SK-N-SH (cell line): ENCODE results near the gene PTPRC.

ENCODE experiments used
- EZH2phosphoT487 ChIP-seq: fragments of 200-600 bp; sonication (generic); IDR thresholded peaks from 2 replicates; pipeline ENCODE4 v1.6.1; 2017; ENCODE audit warnings: low read depth, mixed run types, mild to moderate bottlenecking, antibody characterized with exemption, moderate library complexity, borderline replicate concordance
- FOXJ3 ChIP-seq: sonication (generic); formaldehyde crosslinking; IDR thresholded peaks from 2 replicates; pipeline ENCODE4 v1.5.1; 2020; ENCODE audit warnings: mild to moderate bottlenecking, missing genetic modification reagents
- GABPA ChIP-seq: IDR thresholded peaks from 2 replicates; pipeline ENCODE4 v1.4.0; 2012; ENCODE audit warnings: low read depth, mild to moderate bottlenecking
- RCOR1 ChIP-seq: fragments of 150-350 bp; IDR thresholded peaks from 2 replicates; pipeline ENCODE4 v1.6.1; 2017; ENCODE audit warnings: antibody characterized with exemption, low read length
- RXRA ChIP-seq: IDR thresholded peaks from 2 replicates; pipeline ENCODE4 v1.4.0; 2012; ENCODE audit warnings: low read depth, mild to moderate bottlenecking, borderline replicate concordance
- SIN3A ChIP-seq: IDR thresholded peaks from 2 replicates; pipeline ENCODE4 v1.6.1; 2012; ENCODE audit warnings: low read depth, mild to moderate bottlenecking, low read length, moderate library complexity, borderline replicate concordance
- TF ChIP-seq, protein P1 (sequence below): fragments of 200-600 bp; sonication (generic); IDR thresholded peaks from 2 replicates; pipeline ENCODE4 v1.6.1; 2017; ENCODE audit warnings: antibody characterized with exemption, mild to moderate bottlenecking, moderate library complexity
- TF ChIP-seq, protein P2 (sequence below): IDR thresholded peaks from 2 replicates; pipeline ENCODE4 v1.4.0; 2012; ENCODE audit warnings: low read depth
- TF ChIP-seq, protein P3 (sequence below): IDR thresholded peaks from 2 replicates; pipeline ENCODE4; 2012

DNA sequence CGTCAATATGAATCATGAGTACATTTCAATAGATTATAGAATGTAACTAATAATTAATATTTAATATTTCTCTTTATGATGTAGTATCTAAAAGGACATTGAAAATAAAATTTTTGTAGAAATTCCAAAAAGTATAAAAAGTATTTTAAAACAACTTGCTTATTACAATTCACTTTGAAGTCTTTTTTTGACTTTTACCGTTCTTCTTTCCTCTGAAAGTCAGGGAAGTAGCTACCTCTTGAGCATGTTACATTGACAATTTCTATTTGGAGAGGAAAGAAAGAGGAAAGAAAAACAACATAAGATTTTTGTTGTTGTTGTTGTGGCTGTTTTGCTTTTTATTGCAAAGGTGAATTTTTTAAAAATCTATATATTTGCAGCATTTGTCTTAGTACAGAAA, 1.3 kb downstream of the PTPRC start:
- TF ChIP-seq, protein P1, sequence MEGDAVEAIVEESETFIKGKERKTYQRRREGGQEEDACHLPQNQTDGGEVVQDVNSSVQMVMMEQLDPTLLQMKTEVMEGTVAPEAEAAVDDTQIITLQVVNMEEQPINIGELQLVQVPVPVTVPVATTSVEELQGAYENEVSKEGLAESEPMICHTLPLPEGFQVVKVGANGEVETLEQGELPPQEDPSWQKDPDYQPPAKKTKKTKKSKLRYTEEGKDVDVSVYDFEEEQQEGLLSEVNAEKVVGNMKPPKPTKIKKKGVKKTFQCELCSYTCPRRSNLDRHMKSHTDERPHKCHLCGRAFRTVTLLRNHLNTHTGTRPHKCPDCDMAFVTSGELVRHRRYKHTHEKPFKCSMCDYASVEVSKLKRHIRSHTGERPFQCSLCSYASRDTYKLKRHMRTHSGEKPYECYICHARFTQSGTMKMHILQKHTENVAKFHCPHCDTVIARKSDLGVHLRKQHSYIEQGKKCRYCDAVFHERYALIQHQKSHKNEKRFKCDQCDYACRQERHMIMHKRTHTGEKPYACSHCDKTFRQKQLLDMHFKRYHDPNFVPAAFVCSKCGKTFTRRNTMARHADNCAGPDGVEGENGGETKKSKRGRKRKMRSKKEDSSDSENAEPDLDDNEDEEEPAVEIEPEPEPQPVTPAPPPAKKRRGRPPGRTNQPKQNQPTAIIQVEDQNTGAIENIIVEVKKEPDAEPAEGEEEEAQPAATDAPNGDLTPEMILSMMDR = no peak
- TF ChIP-seq, protein P2, sequence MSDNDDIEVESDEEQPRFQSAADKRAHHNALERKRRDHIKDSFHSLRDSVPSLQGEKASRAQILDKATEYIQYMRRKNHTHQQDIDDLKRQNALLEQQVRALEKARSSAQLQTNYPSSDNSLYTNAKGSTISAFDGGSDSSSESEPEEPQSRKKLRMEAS = no peak
- TF ChIP-seq, protein P3, sequence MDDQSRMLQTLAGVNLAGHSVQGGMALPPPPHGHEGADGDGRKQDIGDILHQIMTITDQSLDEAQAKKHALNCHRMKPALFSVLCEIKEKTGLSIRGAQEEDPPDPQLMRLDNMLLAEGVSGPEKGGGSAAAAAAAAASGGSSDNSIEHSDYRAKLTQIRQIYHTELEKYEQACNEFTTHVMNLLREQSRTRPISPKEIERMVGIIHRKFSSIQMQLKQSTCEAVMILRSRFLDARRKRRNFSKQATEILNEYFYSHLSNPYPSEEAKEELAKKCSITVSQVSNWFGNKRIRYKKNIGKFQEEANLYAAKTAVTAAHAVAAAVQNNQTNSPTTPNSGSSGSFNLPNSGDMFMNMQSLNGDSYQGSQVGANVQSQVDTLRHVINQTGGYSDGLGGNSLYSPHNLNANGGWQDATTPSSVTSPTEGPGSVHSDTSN = no peak
- no peak for TF ChIP-seq EZH2phosphoT487
- TF ChIP-seq SIN3A = no peak
- no peak for TF ChIP-seq GABPA
- no peak for TF ChIP-seq RXRA
- no peak for TF ChIP-seq RCOR1
- TF ChIP-seq FOXJ3 (CRISPR knock-in tag) = no peak
